ENCODE measurements around the gene SELENON.

Gene SELENON

GRCh38 chr1:25799352-25799934, 550 bp upstream of the SELENON start:
- peak overlapping the region; percentile 36; the same call in 1 of the 2 replicates for H3K4me3 ChIP-seq (ENCODE audit: low read depth, low read length)
- no peak for TF ChIP-seq CTCF (IDR thresholded peaks at IDR 0.05; ENCODE audit: low read depth, low read length, missing control alignments)
- DNase-seq (ENCODE audit: low read depth), result no peak

GRCh38 chr1:25800703-25801377, 847 bp downstream of the SELENON start:
- peak overlapping the region; percentile 1; the same call in 1 of the 2 replicates for H3K4me3 ChIP-seq (ENCODE audit: low read depth, low read length)
- no peak for DNase-seq (ENCODE audit: low read depth)
- TF ChIP-seq CTCF (IDR thresholded peaks at IDR 0.05; ENCODE audit: low read depth, low read length, missing control alignments), result no peak

GRCh38 chr1:25802915-25803314, 2.9 kb downstream of the SELENON start:
- peak; percentile 29 for DNase-seq (ENCODE audit: low read depth)
- TF ChIP-seq CTCF (IDR thresholded peaks at IDR 0.05; ENCODE audit: low read depth, low read length, missing control alignments), result peak; percentile 38
- no peak overlapping the region for H3K4me3 ChIP-seq (ENCODE audit: low read depth, low read length)

GRCh38 chr1:25803368-25803767, 3.4 kb downstream of the SELENON start:
- DNase-seq (ENCODE audit: low read depth), result no peak
- H3K4me3 ChIP-seq (ENCODE audit: low read depth, low read length), result no peak overlapping the region
- TF ChIP-seq CTCF (IDR thresholded peaks at IDR 0.05; ENCODE audit: low read depth, low read length, missing control alignments), result no peak

- no peak overlapping the region for H3K4me3 ChIP-seq (ENCODE audit: low read depth, low read length)
- TF ChIP-seq CTCF (IDR thresholded peaks at IDR 0.05; ENCODE audit: low read depth, low read length, missing control alignments), result no peak
- peak; percentile 45 for DNase-seq (ENCODE audit: low read depth)
Observed at GRCh38 chr1:25804244-25804963, 4.4 kb downstream of the SELENON start.

GRCh38 chr1:25804964-25805862, 5.2 kb downstream of the SELENON start:
- H3K4me3 ChIP-seq (ENCODE audit: low read depth, low read length), result no peak overlapping the region
- TF ChIP-seq CTCF (IDR thresholded peaks at IDR 0.05; ENCODE audit: low read depth, low read length, missing control alignments), result no peak
- DNase-seq (ENCODE audit: low read depth), result no peak
